GM12801 (cell line): ENCODE measurements around the gene ZFYVE27.

Source experiments
- TF ChIP-seq, protein P1 (sequence below): IDR thresholded peaks from one replicate; pipeline ENCODE4 v1.5.1; 2011; ENCODE audit warnings: control low read depth; ENCODE audit not compliant: insufficient read length; ENCODE audit errors: extremely low read depth

Gene ZFYVE27

DNA sequence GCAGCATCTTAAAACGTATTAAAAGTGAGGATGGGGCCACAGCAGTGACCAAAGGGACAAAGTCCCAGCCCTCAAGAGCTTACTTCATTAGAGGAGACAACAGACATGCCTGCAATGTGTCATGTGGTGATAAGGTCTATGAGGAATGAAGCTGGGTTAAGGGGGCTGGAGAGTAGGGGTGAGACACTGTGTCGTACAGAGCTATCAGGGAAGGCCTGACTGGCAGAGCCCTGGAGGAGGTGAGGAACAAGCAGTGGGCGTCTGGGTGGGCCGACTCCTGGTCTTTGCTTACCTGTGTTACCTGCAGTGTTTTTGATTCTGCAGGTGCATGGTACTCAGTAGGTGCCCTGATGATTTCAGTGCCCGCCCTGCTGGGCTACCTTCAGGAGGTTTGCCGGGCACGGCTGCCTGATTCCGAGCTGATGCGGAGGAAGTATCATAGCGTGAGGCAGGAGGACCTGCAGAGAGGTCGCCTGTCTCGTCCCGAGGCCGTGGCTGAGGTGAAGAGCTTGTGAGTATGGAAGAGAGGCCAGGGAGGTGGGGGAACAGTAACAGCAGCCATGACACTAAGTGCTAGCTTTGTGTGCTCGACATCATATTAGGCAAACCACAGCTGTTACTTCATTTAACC lies 7.6 kb downstream of the ZFYVE27 start:
- TF ChIP-seq, protein P1, sequence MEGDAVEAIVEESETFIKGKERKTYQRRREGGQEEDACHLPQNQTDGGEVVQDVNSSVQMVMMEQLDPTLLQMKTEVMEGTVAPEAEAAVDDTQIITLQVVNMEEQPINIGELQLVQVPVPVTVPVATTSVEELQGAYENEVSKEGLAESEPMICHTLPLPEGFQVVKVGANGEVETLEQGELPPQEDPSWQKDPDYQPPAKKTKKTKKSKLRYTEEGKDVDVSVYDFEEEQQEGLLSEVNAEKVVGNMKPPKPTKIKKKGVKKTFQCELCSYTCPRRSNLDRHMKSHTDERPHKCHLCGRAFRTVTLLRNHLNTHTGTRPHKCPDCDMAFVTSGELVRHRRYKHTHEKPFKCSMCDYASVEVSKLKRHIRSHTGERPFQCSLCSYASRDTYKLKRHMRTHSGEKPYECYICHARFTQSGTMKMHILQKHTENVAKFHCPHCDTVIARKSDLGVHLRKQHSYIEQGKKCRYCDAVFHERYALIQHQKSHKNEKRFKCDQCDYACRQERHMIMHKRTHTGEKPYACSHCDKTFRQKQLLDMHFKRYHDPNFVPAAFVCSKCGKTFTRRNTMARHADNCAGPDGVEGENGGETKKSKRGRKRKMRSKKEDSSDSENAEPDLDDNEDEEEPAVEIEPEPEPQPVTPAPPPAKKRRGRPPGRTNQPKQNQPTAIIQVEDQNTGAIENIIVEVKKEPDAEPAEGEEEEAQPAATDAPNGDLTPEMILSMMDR, result no peak

DNA sequence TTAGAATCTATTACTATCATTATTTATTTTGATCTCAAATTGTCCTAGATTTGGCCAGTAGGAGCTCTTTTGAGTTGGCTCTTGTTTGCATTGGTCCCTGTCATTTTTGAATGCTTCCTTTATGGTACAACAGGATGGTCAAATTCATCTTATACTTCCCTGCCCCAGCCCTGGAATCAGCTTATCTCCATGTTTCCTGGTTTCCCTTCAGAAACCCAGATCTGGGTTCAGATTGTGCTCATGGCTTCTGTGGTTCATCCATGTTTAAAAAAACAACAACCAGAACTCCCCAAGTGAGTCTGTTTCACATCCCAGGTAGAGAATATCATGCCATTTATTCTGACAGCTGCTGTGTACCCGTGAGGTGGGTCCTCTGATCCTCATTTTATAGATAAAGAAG lies 10.6 kb downstream of the ZFYVE27 start:
- TF ChIP-seq, protein P1, result no peak

DNA sequence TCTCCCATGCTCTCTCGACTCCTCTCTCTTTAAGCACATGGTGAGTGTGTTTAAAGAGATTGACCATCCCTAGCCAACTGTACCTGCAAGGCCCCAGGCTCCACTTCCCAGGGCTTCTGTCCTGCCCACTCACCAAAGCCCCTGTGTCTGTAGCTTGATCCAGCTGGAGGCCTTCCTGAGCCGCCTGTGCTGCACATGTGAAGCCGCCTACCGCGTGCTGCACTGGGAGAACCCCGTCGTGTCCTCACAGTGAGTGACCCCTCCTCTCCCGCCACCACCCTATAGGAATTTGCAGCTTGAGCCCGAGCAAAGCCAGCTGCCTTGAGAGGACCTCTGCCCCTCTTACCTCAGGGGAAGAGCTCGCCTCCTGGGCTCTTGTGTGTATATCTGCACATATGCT lies 11.2 kb downstream of the ZFYVE27 start:
- TF ChIP-seq, protein P1, result no peak

DNA sequence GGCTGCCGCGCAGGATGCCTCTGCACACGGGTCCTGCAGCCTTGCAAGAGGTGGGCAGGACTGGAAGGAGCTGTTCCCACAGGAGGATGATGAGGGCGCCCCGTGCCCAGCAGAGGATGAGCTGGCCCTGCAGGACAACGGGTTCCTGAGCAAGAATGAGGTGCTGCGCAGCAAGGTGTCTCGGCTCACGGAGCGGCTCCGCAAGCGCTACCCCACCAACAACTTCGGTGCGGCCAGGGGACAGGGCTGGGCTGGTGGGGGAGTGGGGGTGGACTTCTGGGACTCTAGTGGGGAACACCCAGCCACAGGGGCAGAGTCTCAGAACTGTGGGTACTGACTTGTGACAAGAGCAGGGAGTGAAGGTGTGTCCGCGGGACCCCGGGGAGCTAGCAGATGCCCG lies 16.0 kb downstream of the ZFYVE27 start:
- TF ChIP-seq, protein P1, result no peak

DNA sequence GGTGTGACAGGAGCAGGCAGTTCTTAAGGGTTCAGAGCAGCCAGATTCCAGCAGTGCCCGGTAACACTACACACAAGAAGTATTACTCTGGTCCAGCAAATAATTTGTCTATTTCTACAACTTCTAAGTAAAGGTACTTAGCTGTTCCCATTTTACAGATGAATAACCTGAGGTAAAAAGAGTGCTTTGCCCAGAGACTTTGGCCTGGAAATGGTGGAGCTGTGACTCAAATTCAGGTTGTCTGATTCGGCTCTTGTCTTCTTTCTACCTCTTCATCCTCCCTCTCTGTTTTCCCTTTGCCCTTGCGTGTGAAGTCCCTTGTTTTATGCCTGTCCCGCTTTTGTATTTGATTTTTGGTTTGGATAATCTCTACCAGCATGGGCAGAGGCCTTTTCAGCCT lies 17.8 kb downstream of the ZFYVE27 start:
- TF ChIP-seq, protein P1, result no peak

DNA sequence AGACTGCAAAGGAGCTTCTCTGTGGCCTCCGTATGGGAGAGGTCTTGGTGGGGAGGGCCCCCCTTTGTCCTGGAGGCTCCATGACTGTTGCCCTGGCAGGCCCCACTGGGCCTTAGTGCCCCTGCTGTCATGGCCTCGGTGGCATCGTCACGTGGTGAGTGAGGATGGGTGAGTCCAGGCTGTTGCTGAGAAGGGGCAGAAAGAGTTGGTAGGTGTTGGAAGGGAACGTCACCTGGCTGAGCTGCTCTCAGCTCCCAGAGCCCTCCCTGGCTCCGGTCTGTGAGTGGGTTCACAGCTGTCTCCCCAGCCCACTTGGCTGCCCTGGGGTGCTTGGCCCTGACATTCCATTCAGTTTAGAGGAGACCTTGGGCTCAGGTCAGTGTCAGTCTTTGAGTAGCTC lies 18.8 kb downstream of the ZFYVE27 start:
- TF ChIP-seq, protein P1, result no peak

DNA sequence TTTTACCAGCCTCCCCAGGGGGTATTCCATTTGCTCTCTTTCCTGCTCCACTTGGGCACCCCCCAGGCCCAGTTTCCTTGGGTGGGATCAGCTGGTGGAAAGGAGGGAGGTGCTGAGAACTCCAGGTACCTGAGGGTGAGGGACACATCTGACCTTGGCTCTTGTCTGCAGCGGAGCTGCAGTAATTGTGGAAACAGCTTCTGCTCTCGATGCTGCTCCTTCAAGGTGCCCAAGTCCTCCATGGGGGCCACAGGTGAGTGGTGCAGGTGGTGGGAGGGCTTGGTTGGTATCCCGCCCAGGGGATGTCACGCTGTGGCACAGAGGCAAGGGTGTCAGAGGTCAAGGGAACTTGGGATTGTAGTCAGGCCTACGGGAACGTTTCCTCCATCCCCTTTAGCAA lies 20.5 kb downstream of the ZFYVE27 start:
- TF ChIP-seq, protein P1, result no peak
